HG02870 (cell line): Measurements from ENCODE around the gene PDIA2.
"Not testable (repeated sequence)": the region's sequence is repeated elsewhere in the genome, so short reads cannot be mapped to it uniquely, and the experiment has no call there.

Experiments used
- ATAC-seq: cut with Tn5 transposase; IDR thresholded peaks from one replicate; pipeline ENCODE4 v1.9.1; 2021; ENCODE audit warnings: mild to moderate bottlenecking, moderate library complexity; ENCODE audit not compliant: unreplicated experiment

The PDIA2 gene

DNA sequence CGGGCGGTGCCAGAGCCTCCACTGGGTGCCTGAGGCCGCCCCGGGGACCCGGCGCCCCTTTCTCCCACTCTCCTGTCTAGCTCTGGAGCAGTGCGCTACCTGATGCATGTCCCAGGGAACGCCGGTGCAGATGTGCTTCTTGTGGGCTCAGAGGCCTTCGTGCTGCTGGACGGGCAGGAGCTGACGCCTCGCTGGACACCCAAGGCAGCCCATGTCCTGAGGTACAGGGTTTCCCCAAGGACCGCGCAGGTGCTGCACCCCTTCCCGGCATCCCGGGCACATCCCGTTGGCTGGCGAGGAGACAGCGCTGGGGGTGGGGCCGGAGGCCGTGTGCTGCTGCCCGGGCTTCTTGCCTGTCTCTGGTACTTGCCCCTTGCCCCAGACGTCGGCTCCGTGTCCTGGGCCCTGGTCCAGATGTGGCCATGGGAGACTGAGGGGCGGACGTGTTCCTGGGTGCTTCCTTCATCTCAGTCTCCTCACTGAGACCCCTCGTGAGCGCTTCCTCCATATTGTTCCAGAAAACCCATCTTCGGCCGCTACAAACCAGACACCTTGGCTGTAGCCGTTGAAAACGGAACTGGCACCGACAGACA lies 19.7 kb upstream of the PDIA2 start:
- no peak for ATAC-seq

DNA sequence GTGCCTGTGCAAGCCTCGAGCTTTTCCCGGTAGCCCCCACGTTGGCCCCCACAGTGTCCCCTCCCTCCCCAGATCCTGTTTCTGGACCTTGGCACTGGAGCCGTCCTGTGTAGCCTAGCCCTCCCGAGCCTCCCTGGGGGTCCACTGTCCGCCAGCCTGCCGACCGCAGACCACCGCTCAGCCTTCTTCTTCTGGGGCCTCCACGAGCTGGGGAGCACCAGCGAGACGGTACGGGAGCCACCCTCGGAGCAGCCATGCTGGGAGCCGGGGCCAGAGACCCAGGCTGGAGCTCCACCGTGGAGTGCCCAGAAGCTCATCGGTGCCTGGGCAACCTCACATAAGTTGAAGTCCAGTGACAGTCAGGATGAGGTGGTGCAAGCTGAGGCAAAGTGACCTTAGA lies 19.0 kb upstream of the PDIA2 start:
- ATAC-seq = no peak

DNA sequence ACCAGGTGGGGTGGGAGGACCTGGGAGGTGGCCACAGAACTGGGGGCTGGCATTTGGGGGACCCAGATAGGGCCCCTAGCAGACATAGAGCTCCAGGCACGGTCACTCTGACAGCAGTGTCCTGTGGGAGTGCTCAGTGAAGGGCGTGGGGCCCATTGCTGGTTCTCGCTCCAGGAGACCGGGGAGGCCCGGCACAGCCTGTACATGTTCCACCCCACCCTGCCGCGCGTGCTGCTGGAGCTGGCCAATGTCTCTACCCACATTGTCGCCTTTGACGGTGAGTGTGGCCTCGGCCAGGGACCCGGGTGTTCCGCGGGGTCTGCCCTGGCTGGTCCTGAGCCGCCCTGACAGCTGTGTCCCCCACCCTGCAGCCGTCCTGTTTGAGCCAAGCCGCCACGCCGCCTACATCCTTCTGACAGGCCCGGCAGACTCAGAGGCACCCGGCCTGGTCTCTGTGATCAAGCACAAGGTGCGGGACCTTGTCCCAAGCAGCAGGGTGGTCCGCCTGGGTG lies 18.5 kb upstream of the PDIA2 start:
- no peak for ATAC-seq

DNA sequence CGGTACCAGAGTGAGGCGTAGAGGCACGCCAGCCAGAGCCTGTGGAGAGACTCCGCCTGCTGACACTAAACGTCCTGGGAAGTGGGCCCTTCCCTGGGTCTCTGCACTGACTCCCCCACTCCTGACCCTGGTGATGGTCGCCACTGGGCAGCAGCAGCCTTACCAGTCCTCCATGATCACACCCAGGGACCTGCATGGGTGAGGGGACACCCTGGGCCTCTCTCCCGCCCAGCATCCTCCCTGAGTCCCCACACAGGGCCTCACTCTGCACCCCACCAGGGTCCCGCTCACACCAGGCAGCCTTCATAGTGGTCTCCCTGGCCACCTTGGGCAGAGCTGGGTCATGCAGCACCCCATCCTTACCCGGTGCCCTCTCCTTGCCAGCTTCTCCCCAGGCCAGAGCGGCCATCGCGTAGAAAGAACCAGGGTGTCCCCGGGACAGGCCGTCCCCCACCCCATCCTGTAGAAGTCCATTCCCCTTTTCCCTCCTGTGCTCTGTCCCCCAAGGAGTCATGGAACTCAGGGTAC lies 17.9 kb upstream of the PDIA2 start:
- no peak for ATAC-seq

DNA sequence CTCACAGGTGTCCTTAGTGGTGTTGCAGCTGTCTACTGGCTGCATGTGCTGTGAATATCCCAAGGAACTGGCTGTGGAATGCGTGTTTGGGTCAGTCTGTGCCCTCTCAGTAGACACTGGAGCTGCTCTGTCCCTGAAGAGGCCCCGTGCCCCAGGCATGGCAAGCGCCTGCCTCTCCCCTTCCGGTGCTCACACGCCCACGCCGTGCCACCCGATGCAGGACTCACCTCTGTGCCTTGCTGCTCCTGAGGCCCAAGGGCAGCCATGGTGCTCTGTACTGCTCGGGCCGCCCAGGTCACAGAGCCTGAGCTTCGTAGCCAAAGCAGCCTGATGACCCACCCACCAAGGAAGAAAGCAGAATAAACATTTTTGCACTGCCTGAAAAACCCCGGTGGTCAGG lies 17.3 kb upstream of the PDIA2 start:
- no peak for ATAC-seq

DNA sequence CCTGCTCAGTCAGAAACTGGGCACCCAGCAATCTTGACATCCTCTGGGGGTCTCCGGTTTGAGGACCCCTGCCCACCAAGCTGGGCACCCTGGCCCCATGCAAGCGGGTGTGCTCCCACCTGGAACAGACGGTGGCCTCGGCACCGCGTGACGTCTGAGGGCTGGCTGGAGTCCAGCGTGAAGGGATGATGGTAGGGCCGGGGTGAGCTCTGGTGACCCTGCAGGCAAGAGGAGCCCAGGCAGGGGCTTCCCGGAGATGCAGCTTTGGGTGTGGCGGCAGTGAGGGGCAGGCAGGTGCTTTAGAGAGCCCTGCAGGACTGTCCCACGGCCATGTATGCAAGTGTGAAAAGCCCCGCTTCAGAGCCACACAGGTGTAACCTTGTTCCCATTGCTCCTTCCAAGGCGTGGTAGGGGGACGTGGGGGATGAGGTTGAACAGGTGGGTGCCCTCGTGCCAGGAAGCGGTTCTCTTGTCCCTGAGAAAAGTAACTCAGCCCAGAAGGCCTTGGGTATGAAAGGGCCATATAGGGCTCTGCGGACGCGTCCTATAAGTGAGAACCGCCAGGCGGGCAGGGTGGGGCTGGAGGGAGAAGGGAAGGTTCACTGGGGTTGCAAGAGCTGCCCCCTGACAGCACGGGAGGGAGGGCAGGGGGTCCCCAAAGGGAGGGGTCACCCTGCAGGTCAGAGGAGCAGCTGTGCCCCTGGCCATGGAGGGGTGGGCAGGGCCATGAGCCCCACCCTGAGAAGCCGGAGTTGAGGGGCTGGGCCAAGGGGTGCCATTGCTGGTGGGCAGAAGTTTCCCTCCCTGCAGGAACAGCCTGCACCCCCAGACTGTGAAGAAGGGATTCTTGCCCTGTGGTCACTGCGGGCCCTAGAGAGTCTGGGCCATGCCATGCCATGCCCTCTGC lies 16.5 kb upstream of the PDIA2 start:
- no peak for ATAC-seq

DNA sequence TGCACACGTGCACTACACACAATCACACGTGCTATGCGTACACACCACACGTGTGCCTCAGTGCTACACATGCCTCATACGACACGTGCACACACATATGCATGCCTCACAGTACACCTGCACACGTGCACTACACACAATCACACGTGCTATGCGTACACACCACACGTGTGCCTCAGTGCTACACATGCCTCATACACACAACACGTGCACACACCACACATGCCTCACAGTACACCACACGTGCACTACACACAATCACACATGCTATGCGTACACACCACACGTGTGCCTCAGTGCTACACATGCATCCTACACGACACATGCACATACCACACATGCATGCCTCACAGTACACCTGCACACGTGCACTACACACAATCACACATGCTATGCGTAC lies 15.4 kb upstream of the PDIA2 start:
- ATAC-seq = not testable (repeated sequence)

DNA sequence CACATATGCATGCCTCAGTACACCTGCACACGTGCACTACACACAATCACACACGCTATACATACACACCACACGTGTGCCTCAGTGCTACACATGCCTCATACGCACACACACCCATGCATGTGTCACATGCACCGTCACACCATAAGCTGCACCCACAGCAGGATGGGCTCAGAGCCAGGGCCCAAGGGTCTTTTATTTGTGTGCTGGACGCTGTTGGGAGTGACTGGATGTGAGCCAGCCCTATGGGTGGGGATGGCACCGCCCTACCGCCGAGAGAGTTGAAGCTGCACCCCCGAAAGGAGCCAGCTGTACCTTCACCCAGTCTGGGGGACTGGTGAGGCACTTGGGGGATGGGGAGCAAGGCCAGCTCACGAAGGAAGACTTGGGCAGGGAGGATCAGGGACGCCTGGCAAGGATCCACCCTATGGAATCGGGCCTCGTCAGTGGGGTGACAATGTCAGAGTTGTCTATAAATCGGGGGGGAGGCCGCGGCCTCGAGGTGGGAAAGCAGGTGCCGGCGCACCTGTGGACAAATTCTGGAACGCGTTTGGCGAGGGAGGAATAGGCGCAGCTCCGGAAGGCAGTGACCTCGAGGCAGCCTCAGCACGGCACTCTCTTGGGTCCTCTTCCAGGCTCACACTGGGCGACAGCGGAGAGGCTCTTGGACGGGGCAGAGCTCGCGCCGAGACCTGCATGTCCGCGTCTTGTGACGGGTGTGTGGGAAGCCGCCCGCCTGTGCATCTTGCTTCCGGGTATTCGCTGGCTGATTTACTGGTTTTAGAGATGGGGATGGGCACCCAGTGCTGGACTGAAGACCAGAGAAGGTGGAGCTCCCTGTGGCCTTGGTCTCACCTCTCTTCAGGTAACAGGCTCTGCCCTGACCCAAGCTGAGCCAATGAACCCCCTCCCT lies 14.6 kb upstream of the PDIA2 start:
- ATAC-seq = no peak

DNA sequence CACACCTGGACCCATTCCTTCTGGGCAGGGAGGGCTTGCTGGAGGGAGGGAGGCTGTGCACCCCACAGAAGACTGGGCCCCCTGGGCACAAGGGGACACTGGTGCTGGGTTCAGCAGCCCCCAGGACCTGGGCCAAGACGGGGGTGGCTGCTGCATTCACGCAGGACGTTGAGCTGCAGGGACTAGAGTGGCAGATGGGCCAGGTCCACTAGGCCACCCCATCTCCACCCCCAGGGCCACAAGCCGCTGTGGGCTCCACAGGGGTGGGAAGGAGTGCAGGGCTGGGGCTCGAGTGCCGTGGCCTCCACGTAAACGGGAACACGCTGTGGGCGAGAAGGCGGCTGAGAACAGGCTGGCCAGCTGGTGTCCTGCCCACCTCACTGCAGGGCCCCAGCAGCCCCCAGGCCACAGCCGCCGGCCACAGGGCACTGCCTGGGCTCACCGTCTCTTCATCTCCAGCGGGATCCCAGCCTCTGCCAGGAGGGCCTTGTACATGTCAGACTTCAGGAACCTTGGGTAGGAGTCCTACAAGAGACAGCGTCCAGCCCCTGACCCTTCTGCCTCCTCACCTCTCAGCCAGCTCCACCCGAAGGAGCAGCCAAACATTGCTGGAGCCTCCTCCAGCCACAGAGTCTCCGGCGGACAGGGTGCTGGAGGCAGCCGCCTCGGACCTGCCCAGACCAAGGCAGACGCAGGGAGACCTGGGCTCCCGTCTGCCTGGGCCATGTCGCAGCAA lies 13.7 kb upstream of the PDIA2 start:
- no peak for ATAC-seq

DNA sequence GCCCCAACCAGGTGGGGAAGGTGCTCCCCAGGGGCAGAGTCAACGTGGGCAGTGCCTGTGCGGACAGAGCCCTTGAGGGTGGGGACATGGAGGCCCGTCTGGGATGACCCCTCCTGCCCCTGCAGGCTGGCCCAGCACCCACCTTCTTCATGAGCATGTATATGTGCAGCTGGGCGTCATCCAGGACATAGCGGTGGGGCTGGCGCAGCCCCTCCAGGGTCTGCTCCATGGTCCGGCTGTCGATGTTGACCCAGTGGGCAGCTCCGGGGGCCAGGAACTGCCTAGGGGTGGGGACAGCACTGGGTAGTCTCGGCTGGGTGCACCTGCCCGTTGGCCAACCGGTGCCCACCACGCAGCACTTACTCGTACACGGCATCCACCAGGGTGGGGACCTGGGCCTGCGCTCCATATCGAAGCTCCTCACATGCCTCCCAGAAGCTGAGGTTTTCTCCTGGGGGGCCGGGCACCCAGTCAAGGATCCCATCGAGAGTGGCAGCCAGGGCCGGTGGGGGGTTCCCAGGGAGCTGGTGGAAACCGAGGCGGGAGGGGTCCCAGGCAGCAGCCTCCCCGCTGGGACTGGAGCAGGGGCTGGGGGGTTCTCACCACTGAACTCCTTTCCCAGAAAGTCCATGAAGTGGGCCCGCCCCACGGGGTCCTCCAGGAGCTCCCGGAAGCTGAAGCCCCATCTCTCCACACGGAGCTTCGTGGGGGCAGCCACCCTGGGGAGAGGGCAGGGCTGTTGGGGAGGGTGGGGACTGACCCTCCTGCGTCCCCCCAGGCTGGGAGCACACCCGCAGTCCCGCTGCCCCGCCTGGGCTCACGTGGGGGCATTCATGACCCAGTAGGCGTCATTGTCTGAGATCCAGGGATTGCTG lies 12.3 kb upstream of the PDIA2 start:
- ATAC-seq = no peak

DNA sequence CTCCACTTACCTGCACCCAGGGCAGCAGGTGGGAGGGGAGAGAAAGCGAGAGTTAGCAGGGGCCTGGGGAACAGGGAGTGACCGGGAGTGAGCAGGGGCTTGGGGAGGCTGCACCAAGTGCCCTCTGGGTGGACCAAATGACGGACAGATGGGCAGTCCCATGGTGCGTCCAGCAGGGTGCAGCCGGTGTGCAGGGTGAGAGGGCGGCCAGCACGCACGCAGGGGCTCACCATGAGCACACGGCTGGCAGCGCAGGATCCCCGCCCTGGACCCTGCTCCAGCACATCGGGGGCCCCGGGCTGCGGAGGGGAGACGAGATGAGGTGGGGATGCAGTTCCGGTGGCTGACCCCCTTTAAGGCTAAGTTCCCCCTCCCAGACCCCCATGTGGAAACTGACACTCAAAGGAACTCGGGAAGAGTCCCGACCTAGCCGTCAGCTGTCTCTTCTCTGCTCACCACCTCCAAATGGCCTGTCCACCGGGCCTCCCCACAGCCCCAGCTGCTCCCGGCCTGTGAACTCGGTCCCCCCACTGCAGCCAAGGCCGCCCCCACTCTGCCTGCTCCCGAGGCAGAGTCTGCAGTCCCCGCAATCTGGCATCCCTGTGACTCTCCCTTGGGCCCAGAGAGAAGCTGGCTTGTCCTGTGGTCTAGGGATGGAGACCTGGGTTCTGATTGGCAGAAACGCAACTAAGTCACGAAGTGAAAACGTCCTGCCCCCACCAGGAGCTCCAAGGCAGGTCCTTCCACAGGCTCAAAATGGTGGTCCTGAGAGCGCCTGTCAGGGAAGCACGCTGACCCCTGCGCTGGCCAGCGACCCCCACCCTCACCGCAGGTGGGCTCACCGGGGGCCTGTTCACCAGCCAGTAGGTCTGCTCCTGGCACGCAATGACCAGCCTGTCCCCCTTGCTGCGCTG lies 10.1 kb upstream of the PDIA2 start:
- no peak for ATAC-seq

DNA sequence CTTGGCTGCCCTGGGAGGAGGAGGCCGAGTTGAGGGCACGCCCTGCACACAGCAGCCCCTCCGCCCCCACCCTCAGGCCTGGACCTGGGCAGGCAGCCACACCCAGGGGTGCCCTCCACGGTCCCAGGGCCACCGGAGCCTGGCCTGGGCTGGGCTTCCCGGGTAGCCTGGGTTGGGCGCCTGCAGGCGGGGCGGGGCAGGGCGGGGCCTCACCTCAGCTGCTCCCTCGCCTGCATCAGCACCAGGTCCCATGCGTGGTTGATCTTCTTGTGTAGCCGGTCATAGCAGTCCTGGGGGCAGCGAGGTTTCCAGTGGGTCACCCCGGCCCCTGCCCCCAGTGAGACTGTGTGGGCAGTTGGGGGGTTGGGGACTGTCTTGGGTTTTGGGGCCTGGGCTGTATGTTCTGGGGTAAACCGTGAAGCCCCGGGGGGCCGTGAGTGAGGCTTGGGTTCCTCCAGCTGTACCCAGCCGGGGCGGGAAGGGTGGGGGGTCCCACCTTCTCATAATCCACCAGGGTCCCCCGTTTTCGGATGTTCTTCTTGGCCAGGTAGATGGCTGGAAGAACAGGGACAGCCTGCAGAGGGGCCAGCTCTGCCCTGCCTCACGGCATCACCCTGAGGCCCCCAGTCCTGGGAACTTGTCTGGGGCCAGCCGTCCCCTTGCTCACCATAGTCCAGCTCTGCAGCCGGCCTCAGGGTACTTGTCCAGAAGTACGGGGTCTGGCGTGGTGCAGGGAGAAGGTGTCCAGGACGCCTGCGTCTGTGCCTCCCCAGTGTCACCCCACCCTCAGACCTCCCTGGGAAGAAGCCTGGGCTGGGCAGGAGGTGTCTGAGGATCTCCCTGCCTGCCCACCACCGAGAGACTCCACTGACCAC lies 9.2 kb upstream of the PDIA2 start:
- ATAC-seq = no peak

DNA sequence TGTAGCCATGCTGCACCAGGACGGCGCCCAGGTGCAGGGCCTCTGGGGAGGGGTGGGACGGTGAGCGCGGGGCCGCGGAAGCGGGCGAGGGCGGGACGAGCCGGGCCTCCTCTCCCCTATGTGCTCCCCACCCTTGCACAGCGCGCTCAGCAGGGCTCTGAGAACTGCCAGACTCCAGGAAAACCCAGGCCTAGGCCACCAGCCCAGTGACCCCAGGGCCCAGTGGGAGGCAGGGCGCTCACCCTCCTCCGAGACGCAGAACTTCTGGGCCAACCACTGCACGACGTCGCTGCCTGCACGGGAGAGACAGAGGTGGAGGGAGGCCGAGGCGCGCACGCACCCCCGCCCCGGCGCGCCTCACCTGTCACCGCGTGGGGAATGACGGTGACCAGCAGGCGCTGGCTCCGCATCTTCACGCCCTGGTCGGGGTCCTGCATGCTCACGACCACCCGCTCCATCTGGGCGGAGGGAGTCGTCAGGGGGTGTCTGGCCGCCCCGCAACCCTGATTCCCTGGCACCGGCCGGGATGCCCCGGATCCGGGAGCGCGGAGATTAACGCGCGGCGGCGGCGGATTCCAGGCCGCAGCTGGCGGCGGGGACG lies 7.8 kb upstream of the PDIA2 start:
- ATAC-seq = no peak

DNA sequence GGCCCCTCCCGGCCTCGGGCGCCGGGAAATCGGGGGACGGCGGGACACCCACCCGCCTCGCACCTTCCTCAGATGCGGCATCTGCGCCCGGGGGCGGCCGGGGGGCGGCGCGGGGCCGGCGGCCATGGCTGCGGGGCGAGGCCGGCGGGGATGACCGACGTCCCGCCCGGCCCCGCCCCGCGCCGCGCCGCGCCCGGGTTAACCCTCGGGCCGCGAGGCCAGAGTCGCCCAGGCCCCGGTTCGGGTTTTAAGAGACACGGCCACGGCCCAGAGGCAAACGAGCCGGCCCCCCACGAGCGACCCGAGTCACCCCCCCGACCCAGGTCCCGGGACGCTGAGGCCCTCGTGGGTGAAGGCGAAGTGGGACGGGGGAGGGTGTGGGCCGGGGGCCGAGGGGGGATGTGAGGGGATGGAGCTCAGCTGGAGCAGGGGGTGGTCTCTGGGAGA lies 7.2 kb upstream of the PDIA2 start, which contains the start of gene RGS11:
TSS of gene RGS11 (minus strand) at position 159 of the 447 bp plus-strand sequence. CDS start at position 126, 33 bp downstream.
- no peak for ATAC-seq

DNA sequence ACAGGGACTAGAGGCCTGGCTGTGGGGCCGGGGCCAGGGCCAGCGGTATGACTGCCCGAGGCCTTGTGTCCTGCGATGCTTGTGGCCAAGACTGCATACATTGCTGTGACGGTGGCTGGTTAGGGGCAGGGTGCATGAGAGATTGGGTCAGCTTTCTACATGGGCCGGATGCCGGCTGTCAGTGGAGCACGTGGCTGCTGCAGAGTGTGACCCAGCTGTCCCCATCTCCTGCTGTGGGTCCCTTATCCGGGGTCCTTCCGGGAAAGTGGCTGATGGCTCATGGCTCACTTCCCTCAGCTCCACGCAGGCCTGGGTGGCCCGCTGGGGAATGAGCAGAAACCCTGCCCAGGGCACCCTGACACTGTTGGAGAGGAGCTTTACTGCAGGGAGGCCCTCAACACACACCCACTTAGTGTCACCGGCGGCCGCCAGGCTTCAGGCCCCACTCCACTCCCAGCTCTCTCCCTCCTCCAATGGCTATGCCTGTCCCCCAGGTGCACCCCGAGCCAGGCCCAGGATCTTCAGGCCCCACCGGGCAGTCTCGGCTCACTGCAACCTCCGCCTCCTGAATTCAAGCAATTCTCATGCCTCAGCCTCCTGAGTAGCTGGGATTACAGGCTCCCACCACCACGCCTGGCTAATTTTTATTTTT lies 6.4 kb upstream of the PDIA2 start:
- ATAC-seq = no peak

DNA sequence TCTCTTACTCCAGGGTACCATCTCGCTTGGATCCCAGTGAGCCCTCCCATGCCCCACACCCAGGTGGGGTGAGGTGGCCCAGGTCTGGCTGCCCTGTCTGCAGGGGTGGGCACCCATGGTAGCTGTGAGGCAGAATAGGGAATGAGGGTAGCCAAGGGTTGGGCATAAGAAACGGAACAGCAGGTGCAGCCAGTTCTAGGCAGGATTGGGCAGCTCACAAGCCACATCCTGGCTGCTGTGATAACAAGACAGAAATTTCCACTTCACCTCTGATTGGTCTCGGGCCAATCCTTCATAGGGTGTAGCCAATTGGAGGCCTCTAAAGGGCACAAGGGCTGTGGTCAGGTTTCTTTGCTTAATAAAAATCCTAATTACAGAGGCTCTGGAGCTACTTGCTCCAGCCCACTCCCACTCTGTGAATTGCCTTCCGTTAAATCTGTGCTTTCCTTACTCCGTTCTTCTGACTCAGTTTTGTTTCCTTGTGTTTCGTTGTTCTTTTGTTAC lies 4.0 kb upstream of the PDIA2 start:
- ATAC-seq = no peak
